H9 (cell line): ENCODE data around the gene CCDC127. TPM values are rescaled to one million over a fixed set of nuclear protein-coding genes. Genes with fewer than 3 reads are reported as not detected.
"Not testable (repeated sequence)": the region's sequence is repeated elsewhere in the genome, so short reads cannot be mapped to it uniquely, and the experiment has no call there.

Source experiments
- DNase-seq: peaks from one replicate; pipeline ENCODE4 v3.0.0-alpha.2; 2017
- H2AFZ ChIP-seq: one replicate; pipeline ENCODE4 v1.6.1; 2013; ENCODE audit warnings: mild to moderate bottlenecking, low read length, control low read depth, moderate library complexity
- H2AK5ac ChIP-seq: 2 replicates; pipeline ENCODE4 v1.6.1; 2013; ENCODE audit warnings: low read length, control low read depth, mixed read lengths; ENCODE audit not compliant: insufficient read length
- H2BK120ac ChIP-seq: one replicate; pipeline ENCODE4 v1.6.1; 2013; ENCODE audit warnings: low read depth, mild to moderate bottlenecking, low read length, control low read depth, inconsistent platforms; ENCODE audit not compliant: poor library complexity, severe bottlenecking
- H2BK12ac ChIP-seq: 2 replicates; pipeline ENCODE4 v1.6.1; 2013; ENCODE audit warnings: low read length, control low read depth, mixed read lengths, low read depth; ENCODE audit not compliant: insufficient read length
- H2BK15ac ChIP-seq: 2 replicates; pipeline ENCODE4 v1.6.1; 2013; ENCODE audit warnings: low read depth, low read length, control low read depth
- H2BK20ac ChIP-seq: one replicate; pipeline ENCODE4 v1.6.1; 2013; ENCODE audit warnings: low read depth, mild to moderate bottlenecking, low read length, control low read depth, inconsistent platforms; ENCODE audit not compliant: poor library complexity, severe bottlenecking
- H2BK5ac ChIP-seq: 2 replicates; pipeline ENCODE4 v1.6.1; 2013; ENCODE audit warnings: low read length, control low read depth, mixed read lengths; ENCODE audit not compliant: insufficient read length
- H3K14ac ChIP-seq: 2 replicates; pipeline ENCODE4 v1.6.1; 2013; ENCODE audit warnings: low read length, control low read depth; ENCODE audit not compliant: insufficient read depth
- H3K18ac ChIP-seq: 2 replicates; pipeline ENCODE4 v1.6.1; 2013; ENCODE audit warnings: low read depth, mild to moderate bottlenecking, mixed read lengths, low read length, control low read depth; ENCODE audit not compliant: insufficient read length
- H3K23ac ChIP-seq: 2 replicates; pipeline ENCODE4 v1.6.1; 2013; ENCODE audit warnings: low read length, control low read depth, mixed read lengths, low read depth; ENCODE audit not compliant: insufficient read length
- H3K23me2 ChIP-seq: 2 replicates; pipeline ENCODE4 v1.6.1; 2013; ENCODE audit warnings: low read depth, mild to moderate bottlenecking, mixed read lengths, low read length, control low read depth; ENCODE audit not compliant: insufficient read length, poor library complexity, severe bottlenecking
- H3K27ac ChIP-seq: 2 replicates; pipeline ENCODE4 v1.5.1; 2013; ENCODE audit warnings: low read length, control low read depth, mixed read lengths, low read depth; ENCODE audit not compliant: insufficient read length
- H3K27me3 ChIP-seq: 2 replicates; pipeline ENCODE4 v1.6.1; 2013; ENCODE audit warnings: low read length, control low read depth, inconsistent platforms; ENCODE audit not compliant: insufficient read depth
- H3K4ac ChIP-seq: 2 replicates; pipeline ENCODE4 v1.6.1; 2013; ENCODE audit warnings: low read depth, mild to moderate bottlenecking, control low read depth, inconsistent platforms, low read length, moderate library complexity
- H3K4me1 ChIP-seq: 2 replicates; pipeline ENCODE4 v1.6.1; 2013; ENCODE audit warnings: low read length, control low read depth, inconsistent platforms; ENCODE audit not compliant: insufficient read depth
- H3K4me2 ChIP-seq: 2 replicates; pipeline ENCODE4 v1.6.1; 2013; ENCODE audit warnings: low read length, control low read depth, mixed read lengths; ENCODE audit not compliant: insufficient read length, insufficient read depth
- H3K56ac ChIP-seq: 2 replicates; pipeline ENCODE4 v1.6.1; 2013; ENCODE audit warnings: low read depth, mild to moderate bottlenecking, mixed read lengths, low read length, control low read depth; ENCODE audit not compliant: insufficient read length
- H3K79me1 ChIP-seq: 2 replicates; pipeline ENCODE4 v1.6.1; 2013; ENCODE audit warnings: low read depth, mild to moderate bottlenecking, moderate library complexity, low read length, control low read depth, inconsistent platforms; ENCODE audit not compliant: insufficient read depth, poor library complexity, severe bottlenecking
- H3K79me2 ChIP-seq: 2 replicates; pipeline ENCODE4 v1.6.1; 2013; ENCODE audit warnings: low read length, control low read depth, inconsistent platforms; ENCODE audit not compliant: insufficient read depth
- H3K9ac ChIP-seq: 2 replicates; pipeline ENCODE4 v1.6.1; 2013; ENCODE audit warnings: low read length, control low read depth, mixed read lengths; ENCODE audit not compliant: insufficient read length; ENCODE audit errors: extremely low read depth
- H3K9me3 ChIP-seq: one replicate; pipeline ENCODE4 v1.6.1; 2013; ENCODE audit warnings: low read depth, low read length, inconsistent platforms; ENCODE audit not compliant: control insufficient read depth
- H3T11ph ChIP-seq: one replicate; pipeline ENCODE4 v1.6.1; 2013; ENCODE audit warnings: mild to moderate bottlenecking, low read length, control low read depth, inconsistent platforms
- H4K20me1 ChIP-seq: one replicate; pipeline ENCODE4 v1.6.1; 2013; ENCODE audit not compliant: control insufficient read depth, insufficient read length, insufficient read depth
- H4K5ac ChIP-seq: 2 replicates; pipeline ENCODE4 v1.6.1; 2013; ENCODE audit warnings: low read depth, mild to moderate bottlenecking, mixed read lengths, low read length, control low read depth; ENCODE audit not compliant: insufficient read length
- H4K8ac ChIP-seq: replicated peaks from 2 replicates; pipeline ENCODE4 v1.6.1; 2013; ENCODE audit warnings: low read length, control low read depth, mixed read lengths, low read depth; ENCODE audit not compliant: insufficient read length
- H4K91ac ChIP-seq: 2 replicates; pipeline ENCODE4 v1.6.1; 2013; ENCODE audit warnings: low read depth, mild to moderate bottlenecking, moderate library complexity, mixed read lengths, low read length, control low read depth; ENCODE audit not compliant: insufficient read length
- H3K27ac Mint-ChIP-seq, 3 experiments: 2 replicates in 2 of 3; 3 replicates in 1 of 3; pipeline ENCODE4 v1.8.0; 2020 to 2021; ENCODE audit warnings: mixed read lengths in 3 of 3, mild to moderate bottlenecking in 1 of 3, moderate library complexity in 1 of 3
- H3K27me3 Mint-ChIP-seq: 2 replicates; pipeline ENCODE4 v1.8.0; 2021; ENCODE audit warnings: low read depth, mild to moderate bottlenecking, moderate library complexity, mixed read lengths
- H3K36me3 Mint-ChIP-seq, 3 experiments: 2 replicates in 2 of 3; 3 replicates in 1 of 3; pipeline ENCODE4 v1.8.0; 2020 to 2021; ENCODE audit warnings: low read depth in 3 of 3, mixed read lengths in 3 of 3; ENCODE audit not compliant: insufficient read depth in 1 of 3
- H3K4me1 Mint-ChIP-seq, 2 experiments: 2 replicates each; pipeline ENCODE4 v1.8.0; 2020; ENCODE audit warnings: mixed read lengths in 2 of 2
- H3K4me3 Mint-ChIP-seq, 2 experiments: 2 replicates in 1 of 2; 3 replicates in 1 of 2; pipeline ENCODE4 v1.8.0; 2020 to 2021; ENCODE audit warnings: mild to moderate bottlenecking in 2 of 2, mixed read lengths in 2 of 2, moderate library complexity in 1 of 2
- H3K9me3 Mint-ChIP-seq, 2 experiments: 2 replicates in 1 of 2; 3 replicates in 1 of 2; pipeline ENCODE4 v1.8.0; 2020; ENCODE audit warnings: mild to moderate bottlenecking in 2 of 2, mixed read lengths in 2 of 2, moderate library complexity in 1 of 2
- CTCF ChIP-seq: fragments of 200-600 bp; sonication (generic); conservative IDR thresholded peaks from 3 replicates; pipeline ENCODE4 v1.8.0; 2021; ENCODE audit warnings: antibody characterized with exemption, mild to moderate bottlenecking
- WGBS: extraction: QIAGEN DNeasy Blood & Tissue Kit; methylation state at CpG from one replicate; pipeline ENCODE4 v1.1.7; 2013; ENCODE audit warnings: missing lambda C conversion rate, low lambda C conversion rate, mixed read lengths; ENCODE audit not compliant: insufficient read length; ENCODE audit errors: extremely low coverage; 5-methylcytosine and 5-hydroxymethylcytosine counted together
- total RNA-seq: library from RNA; stranded (reverse); gene quantifications from 2 replicates; pipeline ENCODE4 v1.2.1, GENCODE V29; 2021

The CCDC127 gene
- total RNA-seq, 1 experiment from 2014 or later, result 9.0 TPM

- H2BK15ac ChIP-seq, result no peak overlapping the region
- Mint-ChIP-seq H3K9me3 (peaks cover 15 to 17% of the 10 kb centered on the region in 2 experiments), H3K4me1 (peaks cover 0 to 5% of the 10 kb centered on the region in 2 experiments; a peak in 1 of 4 replicates), H3K27ac (peak overlapping the region in 1 of 3 experiments; percentile 81; a peak in 2 of 7 replicates), H3K27me3 (no peaks in the 10 kb centered on the region), H3K36me3 (peaks cover 15 to 55% (median 50%) of the 10 kb centered on the region in 3 experiments), H3K4me3 (no peak overlapping the region)
- no peak overlapping the region for H2BK20ac ChIP-seq
- no peak overlapping the region for H2BK120ac ChIP-seq
- TF ChIP-seq CTCF, result no peak
- no peak overlapping the region for H4K8ac ChIP-seq
- no peak overlapping the region for H4K5ac ChIP-seq
- no peak overlapping the region for H3T11ph ChIP-seq
- H3K23me2 ChIP-seq, result no peaks in the 10 kb centered on the region
- no peaks in the 10 kb centered on the region for H3K79me1 ChIP-seq
- no peak overlapping the region for H2AFZ ChIP-seq
- H3K4me2 ChIP-seq, result no peak overlapping the region
- H2BK5ac ChIP-seq, result no peak overlapping the region
- no peak overlapping the region for H3K56ac ChIP-seq
- WGBS, result no CpG with 5 or more reads among the region's 27 CpGs
- no peak overlapping the region for H3K4ac ChIP-seq
- H3K18ac ChIP-seq, result no peak overlapping the region
- H2BK12ac ChIP-seq, result no peak overlapping the region
- H3K27ac ChIP-seq, result no peak overlapping the region
- no peaks in the 10 kb centered on the region for H3K4me1 ChIP-seq
- no peaks in the 10 kb centered on the region for H3K79me2 ChIP-seq
- no peaks in the 10 kb centered on the region for H4K20me1 ChIP-seq
- H4K91ac ChIP-seq, result no peak overlapping the region
- DNase-seq, result peak; percentile 31
- H3K9ac ChIP-seq, result no peak overlapping the region
- H2AK5ac ChIP-seq, result no peak overlapping the region
- H3K27me3 ChIP-seq, result no peaks in the 10 kb centered on the region
- no peaks in the 10 kb centered on the region for H3K9me3 ChIP-seq
- H3K14ac ChIP-seq, result no peak overlapping the region
- no peak overlapping the region for H3K23ac ChIP-seq
Measured at GRCh38 chr5:166441-167372, 51.2 kb downstream of the CCDC127 start.

DNA sequence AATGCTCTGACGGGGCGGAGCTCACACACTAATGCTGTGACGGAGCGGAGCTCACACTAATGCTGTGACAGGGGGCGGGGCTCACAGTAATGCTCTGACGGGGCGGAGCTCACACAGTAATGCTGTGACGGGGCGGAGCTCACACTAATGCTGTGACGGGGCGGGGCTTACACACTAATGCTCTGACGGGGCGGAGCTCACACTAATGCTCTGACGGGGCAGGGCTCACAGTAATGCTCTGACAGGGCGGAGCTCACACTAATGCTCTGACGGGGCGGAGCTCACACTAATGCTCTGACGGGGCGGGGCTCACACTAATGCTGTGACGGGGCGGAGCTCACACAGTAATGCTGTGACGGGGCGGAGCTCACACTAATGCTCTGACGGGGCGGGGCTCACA is 53.2 kb downstream of the CCDC127 start:
- not testable (repeated sequence) for H2BK120ac ChIP-seq, DNase-seq, H3K14ac ChIP-seq, H3K4me1 Mint-ChIP-seq, H4K5ac ChIP-seq, H3T11ph ChIP-seq, H3K56ac ChIP-seq, H3K23me2 ChIP-seq, H2AFZ ChIP-seq, H3K27me3 ChIP-seq, H3K9me3 ChIP-seq, H2AK5ac ChIP-seq, H4K91ac ChIP-seq, H3K18ac ChIP-seq, H3K9ac ChIP-seq, H3K79me2 ChIP-seq, H2BK5ac ChIP-seq, H3K4me2 ChIP-seq, H2BK15ac ChIP-seq, H3K23ac ChIP-seq, H3K27me3 Mint-ChIP-seq, H3K4me3 Mint-ChIP-seq, H3K4ac ChIP-seq, H2BK12ac ChIP-seq, H2BK20ac ChIP-seq, H3K27ac ChIP-seq, H3K27ac Mint-ChIP-seq, H4K8ac ChIP-seq, H4K20me1 ChIP-seq, H3K4me1 ChIP-seq, H3K79me1 ChIP-seq
- H3K36me3 Mint-ChIP-seq, result peaks cover 15 to 64% (median 56%) of the 10 kb centered on the region in 3 experiments
- WGBS, result no CpG with 5 or more reads among the region's 25 CpGs
- peaks cover 15 to 17% of the 10 kb centered on the region in 2 experiments for H3K9me3 Mint-ChIP-seq
